SK-N-SH (cell line): ENCODE data around the gene FLT3LG. TPM values are rescaled to one million over a fixed set of nuclear protein-coding genes. Genes with fewer than 3 reads are reported as not detected.

Experiments used
- CTCF ChIA-PET: fragments of 300-600, 350-600 bp; formaldehyde crosslinking; extraction: SDS; loops from one replicate; lab custom pipeline; 2021; lab: Yijun Ruan, JAX
- POLR2A ChIA-PET: fragments of 350-600 bp; sonication (Branson Sonifier 250); formaldehyde crosslinking; extraction: SDS; loops from one replicate; lab custom pipeline; 2020; ENCODE audit warnings: antibody characterized with exemption, inconsistent platforms; lab: Yijun Ruan, JAX
- DNase-seq: peaks from one replicate; pipeline ENCODE4 v3.0.0; 2012
- H2AFZ ChIP-seq: fragments of 200-600 bp; sonication (generic); 2 replicates; pipeline ENCODE4 v1.8.1; 2016; ENCODE audit warnings: antibody characterized with exemption, mild to moderate bottlenecking, low read depth
- H3F3A ChIP-seq: fragments of 200-600 bp; sonication (generic); replicated peaks from 2 replicates; pipeline ENCODE3; 2016; ENCODE audit warnings: antibody characterized with exemption, mild to moderate bottlenecking; ENCODE audit not compliant: insufficient read depth
- H3K27ac ChIP-seq, 2 experiments: fragments of 200-500 bp in 1 of 2; fragments of 200-600 bp in 1 of 2; sonication (Bioruptor generic) in 1 of 2; sonication (generic), shearing (Covaris generic) in 1 of 2; 2 replicates each; pipeline versions ENCODE4 v1.5.1 to v1.6.1; 2014 to 2016; ENCODE audit warnings: low read depth in 2 of 2, inconsistent platforms in 1 of 2, low read length in 1 of 2, mild to moderate bottlenecking in 1 of 2, mixed read lengths in 1 of 2
- H3K27me3 ChIP-seq: fragments of 200-600 bp; sonication (generic), shearing (Covaris generic); 2 replicates; pipeline ENCODE4 v1.6.1; 2016; ENCODE audit warnings: mixed run types; ENCODE audit not compliant: insufficient read depth
- H3K36me3 ChIP-seq, 2 experiments: fragments of 200-500 bp in 1 of 2; fragments of 200-600 bp in 1 of 2; sonication (Bioruptor generic) in 1 of 2; sonication (generic) in 1 of 2; replicated peaks in 1 of 2; 2 replicates each; pipeline versions ENCODE3 to v1.5.1; 2014 to 2016; ENCODE audit warnings: low read length in 1 of 2, mild to moderate bottlenecking in 1 of 2; ENCODE audit not compliant: insufficient read depth in 2 of 2, control insufficient read depth in 1 of 2
- H3K4me1 ChIP-seq, 2 experiments: fragments of 200-500 bp in 1 of 2; fragments of 200-600 bp in 1 of 2; sonication (Bioruptor generic) in 1 of 2; sonication (generic), shearing (Covaris generic) in 1 of 2; 2 replicates each; pipeline versions ENCODE4 v1.5.1 to v1.6.1; 2014 to 2016; ENCODE audit warnings: low read depth in 1 of 2, low read length in 1 of 2, mixed run types in 1 of 2; ENCODE audit not compliant: insufficient read depth in 2 of 2, control insufficient read depth in 1 of 2
- H3K4me2 ChIP-seq: fragments of 200-600 bp; sonication (generic), shearing (Covaris generic); 2 replicates; pipeline ENCODE4 v1.6.1; 2017; ENCODE audit warnings: mixed run types
- H3K4me3 ChIP-seq, 2 experiments: fragments of 200-500 bp in 1 of 2; fragments of 200-600 bp in 1 of 2; sonication (Bioruptor generic) in 1 of 2; sonication (generic), shearing (Covaris generic) in 1 of 2; 2 replicates each; pipeline versions ENCODE4 v1.5.1 to v1.8.1; 2014 to 2016; ENCODE audit warnings: low read depth in 2 of 2, inconsistent platforms in 1 of 2, low read length in 1 of 2, mild to moderate bottlenecking in 1 of 2, mixed read lengths in 1 of 2, moderate library complexity in 1 of 2
- H3K79me2 ChIP-seq: fragments of 200-600 bp; sonication (generic); 2 replicates; pipeline ENCODE4 v1.8.1; 2017; ENCODE audit warnings: mild to moderate bottlenecking; ENCODE audit not compliant: insufficient read depth
- H3K9ac ChIP-seq: fragments of 200-600 bp; sonication (generic); 2 replicates; pipeline ENCODE4 v1.6.1; 2017; ENCODE audit warnings: mixed run types
- H3K9me2 ChIP-seq: fragments of 200-600 bp; sonication (generic); 2 replicates; pipeline ENCODE4 v1.6.1; 2017; ENCODE audit warnings: mixed run types
- H3K9me3 ChIP-seq: fragments of 200-600 bp; sonication (generic); 2 replicates; pipeline ENCODE4 v1.6.1; 2017; ENCODE audit warnings: mixed run types, mild to moderate bottlenecking, moderate library complexity
- H4K20me1 ChIP-seq: fragments of 200-600 bp; sonication (generic); 2 replicates; pipeline ENCODE4 v1.6.1; 2017; ENCODE audit warnings: mild to moderate bottlenecking, mixed run types; ENCODE audit not compliant: insufficient read depth
- ELF1 ChIP-seq: IDR thresholded peaks from 2 replicates; pipeline ENCODE4 v1.4.0; 2012
- EP300 ChIP-seq, 2 experiments: IDR thresholded peaks; 2 replicates each; pipeline versions ENCODE4 v1.4.0 to v1.6.1; 2012; ENCODE audit warnings: borderline replicate concordance in 1 of 2, low read depth in 1 of 2, low read length in 1 of 2
- EZH2phosphoT487 ChIP-seq: fragments of 200-600 bp; sonication (generic); IDR thresholded peaks from 2 replicates; pipeline ENCODE4 v1.6.1; 2017; ENCODE audit warnings: low read depth, mixed run types, mild to moderate bottlenecking, antibody characterized with exemption, moderate library complexity, borderline replicate concordance
- FOSL2 ChIP-seq: IDR thresholded peaks from 2 replicates; pipeline ENCODE4 v1.4.0; 2012; ENCODE audit warnings: low read depth, mild to moderate bottlenecking, moderate library complexity, borderline replicate concordance
- FOXJ3 ChIP-seq: sonication (generic); formaldehyde crosslinking; IDR thresholded peaks from 2 replicates; pipeline ENCODE4 v1.5.1; 2020; ENCODE audit warnings: mild to moderate bottlenecking, missing genetic modification reagents
- FOXM1 ChIP-seq: IDR thresholded peaks from 2 replicates; pipeline ENCODE4 v1.4.0; 2012; ENCODE audit warnings: low read depth, mild to moderate bottlenecking
- GATA2 ChIP-seq: sonication (generic); formaldehyde crosslinking; IDR thresholded peaks from 2 replicates; pipeline ENCODE4 v1.5.0; 2020; ENCODE audit warnings: mild to moderate bottlenecking, missing genetic modification reagents
- JUND ChIP-seq: IDR thresholded peaks from 2 replicates; pipeline ENCODE4 v1.4.0; 2012
- MAX ChIP-seq: IDR thresholded peaks from 2 replicates; pipeline ENCODE4 v1.4.0; 2012; ENCODE audit warnings: low read depth
- NRF1 ChIP-seq: IDR thresholded peaks from 2 replicates; pipeline ENCODE4 v1.6.1; 2012; ENCODE audit warnings: low read depth, mild to moderate bottlenecking, low read length
- POLR2AphosphoS5 ChIP-seq: IDR thresholded peaks from 2 replicates; pipeline ENCODE4 v1.6.1; 2012; ENCODE audit warnings: low read depth, low read length
- RAD21 ChIP-seq: IDR thresholded peaks from 2 replicates; pipeline ENCODE4 v1.6.1; 2012; ENCODE audit warnings: mild to moderate bottlenecking, low read length
- RCOR1 ChIP-seq: fragments of 150-350 bp; IDR thresholded peaks from 2 replicates; pipeline ENCODE4 v1.6.1; 2017; ENCODE audit warnings: antibody characterized with exemption, low read length
- REST ChIP-seq: IDR thresholded peaks from 2 replicates; pipeline ENCODE4 v1.6.1; 2012; ENCODE audit warnings: mild to moderate bottlenecking, low read depth, low read length, moderate library complexity
- RXRA ChIP-seq: IDR thresholded peaks from 2 replicates; pipeline ENCODE4 v1.4.0; 2012; ENCODE audit warnings: low read depth, mild to moderate bottlenecking, borderline replicate concordance
- SIN3A ChIP-seq: IDR thresholded peaks from 2 replicates; pipeline ENCODE4 v1.6.1; 2012; ENCODE audit warnings: low read depth, mild to moderate bottlenecking, low read length, moderate library complexity, borderline replicate concordance
- TCF12 ChIP-seq: IDR thresholded peaks from 2 replicates; pipeline ENCODE4 v1.4.0; 2012
- YY1 ChIP-seq: IDR thresholded peaks from 2 replicates; pipeline ENCODE4 v1.4.0; 2012; ENCODE audit warnings: low read depth, mild to moderate bottlenecking
- WGBS: methylation state at CpG from one replicate; pipeline ENCODE4 v1.1.6; 2017; ENCODE audit warnings: low lambda C conversion rate; 5-methylcytosine and 5-hydroxymethylcytosine counted together
- polyA plus RNA-seq, 3 experiments: library from polyadenylated mRNA; depleted of rRNA; stranded (reverse); fragments of >200 nt; gene quantifications; 2 replicates each; pipeline ENCODE4 v1.2.3, GENCODE V29; 2012
- TF ChIP-seq, protein P1 (sequence below): IDR thresholded peaks from 2 replicates; pipeline ENCODE4; 2012
- TF ChIP-seq, protein P2 (sequence below): fragments of 200-600 bp; sonication (generic); IDR thresholded peaks from 2 replicates; pipeline ENCODE4 v1.6.1; 2017; ENCODE audit warnings: antibody characterized with exemption, mild to moderate bottlenecking, moderate library complexity
- TF ChIP-seq, protein P3 (sequence below): IDR thresholded peaks from 2 replicates; pipeline ENCODE4 v1.4.0; 2012; ENCODE audit warnings: low read depth, borderline replicate concordance
- TF ChIP-seq, protein P4 (sequence below): IDR thresholded peaks from 2 replicates; pipeline ENCODE4 v1.4.0; 2012; ENCODE audit warnings: low read depth, borderline replicate concordance

Gene FLT3LG
- polyA plus RNA-seq, 1 of the 3 experiments (the other 2 are of a cell fraction), result 6.4 TPM

GRCh38 chr19:49533551-49534488 lies 59.8 kb downstream of the FLT3LG start:
- POLR2A ChIA-PET, result interaction anchor here (0.7 kb wide), 1 partner anchor 38 kb away, joined by 3 read pairs; the partner anchor contains the start of gene RPS11
- TF ChIP-seq ELF1 (no peak), POLR2AphosphoS5 (no peak), EZH2phosphoT487 (no peak), RCOR1 (no peak), FOXM1 (no peak), MAX (peak; percentile 85), RAD21 (no peak), REST (no peak), RXRA (no peak), EP300 (IDR thresholded peaks at IDR 0.05; ENCODE audit: borderline replicate concordance in 1 of 2, low read depth in 1 of 2, low read length in 1 of 2) (no peak), GATA2 (CRISPR knock-in tag) (no peak), TCF12 (no peak), YY1 (no peak), NRF1 (no peak), FOXJ3 (CRISPR knock-in tag) (no peak), JUND (no peak), FOSL2 (no peak), SIN3A (peak; percentile 18; the same call in 1 of the 2 replicates)
- TF ChIP-seq, protein P1, sequence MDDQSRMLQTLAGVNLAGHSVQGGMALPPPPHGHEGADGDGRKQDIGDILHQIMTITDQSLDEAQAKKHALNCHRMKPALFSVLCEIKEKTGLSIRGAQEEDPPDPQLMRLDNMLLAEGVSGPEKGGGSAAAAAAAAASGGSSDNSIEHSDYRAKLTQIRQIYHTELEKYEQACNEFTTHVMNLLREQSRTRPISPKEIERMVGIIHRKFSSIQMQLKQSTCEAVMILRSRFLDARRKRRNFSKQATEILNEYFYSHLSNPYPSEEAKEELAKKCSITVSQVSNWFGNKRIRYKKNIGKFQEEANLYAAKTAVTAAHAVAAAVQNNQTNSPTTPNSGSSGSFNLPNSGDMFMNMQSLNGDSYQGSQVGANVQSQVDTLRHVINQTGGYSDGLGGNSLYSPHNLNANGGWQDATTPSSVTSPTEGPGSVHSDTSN, result no peak
- TF ChIP-seq, protein P2, sequence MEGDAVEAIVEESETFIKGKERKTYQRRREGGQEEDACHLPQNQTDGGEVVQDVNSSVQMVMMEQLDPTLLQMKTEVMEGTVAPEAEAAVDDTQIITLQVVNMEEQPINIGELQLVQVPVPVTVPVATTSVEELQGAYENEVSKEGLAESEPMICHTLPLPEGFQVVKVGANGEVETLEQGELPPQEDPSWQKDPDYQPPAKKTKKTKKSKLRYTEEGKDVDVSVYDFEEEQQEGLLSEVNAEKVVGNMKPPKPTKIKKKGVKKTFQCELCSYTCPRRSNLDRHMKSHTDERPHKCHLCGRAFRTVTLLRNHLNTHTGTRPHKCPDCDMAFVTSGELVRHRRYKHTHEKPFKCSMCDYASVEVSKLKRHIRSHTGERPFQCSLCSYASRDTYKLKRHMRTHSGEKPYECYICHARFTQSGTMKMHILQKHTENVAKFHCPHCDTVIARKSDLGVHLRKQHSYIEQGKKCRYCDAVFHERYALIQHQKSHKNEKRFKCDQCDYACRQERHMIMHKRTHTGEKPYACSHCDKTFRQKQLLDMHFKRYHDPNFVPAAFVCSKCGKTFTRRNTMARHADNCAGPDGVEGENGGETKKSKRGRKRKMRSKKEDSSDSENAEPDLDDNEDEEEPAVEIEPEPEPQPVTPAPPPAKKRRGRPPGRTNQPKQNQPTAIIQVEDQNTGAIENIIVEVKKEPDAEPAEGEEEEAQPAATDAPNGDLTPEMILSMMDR, result peak; percentile 55
- TF ChIP-seq, protein P3, sequence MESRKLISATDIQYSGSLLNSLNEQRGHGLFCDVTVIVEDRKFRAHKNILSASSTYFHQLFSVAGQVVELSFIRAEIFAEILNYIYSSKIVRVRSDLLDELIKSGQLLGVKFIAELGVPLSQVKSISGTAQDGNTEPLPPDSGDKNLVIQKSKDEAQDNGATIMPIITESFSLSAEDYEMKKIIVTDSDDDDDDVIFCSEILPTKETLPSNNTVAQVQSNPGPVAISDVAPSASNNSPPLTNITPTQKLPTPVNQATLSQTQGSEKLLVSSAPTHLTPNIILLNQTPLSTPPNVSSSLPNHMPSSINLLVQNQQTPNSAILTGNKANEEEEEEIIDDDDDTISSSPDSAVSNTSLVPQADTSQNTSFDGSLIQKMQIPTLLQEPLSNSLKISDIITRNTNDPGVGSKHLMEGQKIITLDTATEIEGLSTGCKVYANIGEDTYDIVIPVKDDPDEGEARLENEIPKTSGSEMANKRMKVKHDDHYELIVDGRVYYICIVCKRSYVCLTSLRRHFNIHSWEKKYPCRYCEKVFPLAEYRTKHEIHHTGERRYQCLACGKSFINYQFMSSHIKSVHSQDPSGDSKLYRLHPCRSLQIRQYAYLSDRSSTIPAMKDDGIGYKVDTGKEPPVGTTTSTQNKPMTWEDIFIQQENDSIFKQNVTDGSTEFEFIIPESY, result no peak
- TF ChIP-seq, protein P4, sequence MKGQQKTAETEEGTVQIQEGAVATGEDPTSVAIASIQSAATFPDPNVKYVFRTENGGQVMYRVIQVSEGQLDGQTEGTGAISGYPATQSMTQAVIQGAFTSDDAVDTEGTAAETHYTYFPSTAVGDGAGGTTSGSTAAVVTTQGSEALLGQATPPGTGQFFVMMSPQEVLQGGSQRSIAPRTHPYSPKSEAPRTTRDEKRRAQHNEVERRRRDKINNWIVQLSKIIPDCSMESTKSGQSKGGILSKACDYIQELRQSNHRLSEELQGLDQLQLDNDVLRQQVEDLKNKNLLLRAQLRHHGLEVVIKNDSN, result peak; percentile 59; the same call in 1 of the 2 replicates

More at GRCh38 chr19:49533551-49534488, 59.8 kb downstream of the FLT3LG start:
- Histone ChIP-seq H3K27me3 (no peaks in the 10 kb centered on the region), H2AFZ (peak overlapping the region; percentile 76; the same call in 1 of the 2 replicates), H3K9me3 (no peaks in the 10 kb centered on the region), H3F3A (peaks cover 7% of the 10 kb centered on the region), H3K4me2 (peak overlapping the region; percentile 92), H3K9ac (peak overlapping the region; percentile 39; the same call in 1 of the 2 replicates), H3K27ac (no peak overlapping the region), H3K36me3 (no peaks in the 10 kb centered on the region), H3K4me3 (peak overlapping the region; percentile 51 to 71), H3K9me2 (no peaks in the 10 kb centered on the region), H4K20me1 (no peaks in the 10 kb centered on the region), H3K4me1 (peaks cover 0 to 3% of the 10 kb centered on the region in 2 experiments; a peak in 1 of 4 replicates), H3K79me2 (no peaks in the 10 kb centered on the region)
- WGBS, result 5% methylated on average over 25 of the region's 87 CpGs
- CTCF ChIA-PET, result interaction anchor here (0.6 to 6.3 kb wide), 14 partner anchors 11 to 918 kb away, joined by 3 to 55 read pairs (median 4); no protein-coding TSS in a partner anchor
- DNase-seq, result peak; percentile 93
